DND-41 (cell line): Measurements from ENCODE around the gene MOV10L1.

Experiments
- ATAC-seq: fragments of 200-7000 bp; cut with Tn5 transposase; 3 replicates; pipeline ENCODE4 v1.9.1; 2021; ENCODE audit warnings: low read depth; ENCODE audit not compliant: insufficient read depth
- DNase-seq: peaks from one replicate; pipeline ENCODE4 v3.0.0-alpha.2; 2020
- H2AFZ ChIP-seq: 2 replicates; pipeline ENCODE4 v1.6.0; 2012; ENCODE audit warnings: low read depth, low read length
- H3K27ac ChIP-seq: 2 replicates; pipeline ENCODE4 v1.5.1; 2012; ENCODE audit warnings: low read length, inconsistent platforms
- H3K27me3 ChIP-seq: fragments of 200-600 bp; sonication (generic); 2 replicates; pipeline ENCODE4 v1.6.0; 2012; ENCODE audit warnings: low read length, mild to moderate bottlenecking, inconsistent platforms; ENCODE audit not compliant: insufficient read depth, poor library complexity
- H3K36me3 ChIP-seq: 2 replicates; pipeline ENCODE4 v1.5.1; 2012; ENCODE audit warnings: low read length, inconsistent platforms; ENCODE audit not compliant: insufficient read depth
- H3K4me1 ChIP-seq: 2 replicates; pipeline ENCODE4 v1.5.1; 2012; ENCODE audit warnings: mild to moderate bottlenecking, low read length; ENCODE audit not compliant: insufficient read depth
- H3K4me2 ChIP-seq: 2 replicates; pipeline ENCODE4 v1.6.0; 2012; ENCODE audit warnings: mild to moderate bottlenecking, moderate library complexity, low read length, inconsistent platforms; ENCODE audit not compliant: insufficient read depth
- H3K4me3 ChIP-seq, 2 experiments: fragments of 200-600 bp in 1 of 2; shearing (Covaris generic) in 1 of 2; 2 replicates each; pipeline ENCODE4 v1.5.1; 2012 to 2016; ENCODE audit warnings: inconsistent platforms in 2 of 2, low read length in 2 of 2, mild to moderate bottlenecking in 2 of 2, low read depth in 1 of 2, moderate library complexity in 1 of 2
- H3K79me2 ChIP-seq: 2 replicates; pipeline ENCODE4 v1.6.0; 2012; ENCODE audit warnings: low read length, inconsistent platforms; ENCODE audit not compliant: insufficient read depth
- H3K9ac ChIP-seq: 2 replicates; pipeline ENCODE4 v1.6.0; 2012; ENCODE audit warnings: low read depth, mild to moderate bottlenecking, inconsistent platforms, low read length, moderate library complexity
- H3K9me3 ChIP-seq: 2 replicates; pipeline ENCODE4 v1.5.1; 2012; ENCODE audit warnings: low read length, moderate library complexity, mild to moderate bottlenecking, inconsistent platforms; ENCODE audit not compliant: insufficient read depth, severe bottlenecking
- H4K20me1 ChIP-seq: 2 replicates; pipeline ENCODE4 v1.6.0; 2012; ENCODE audit warnings: low read length; ENCODE audit not compliant: insufficient read depth
- EZH2 ChIP-seq: IDR thresholded peaks from 3 replicates; pipeline ENCODE4 v1.6.1; 2012; ENCODE audit warnings: borderline replicate concordance, low read depth, mild to moderate bottlenecking, moderate library complexity, low read length, inconsistent platforms; ENCODE audit not compliant: severe bottlenecking
- TF ChIP-seq, protein P1 (sequence below): IDR thresholded peaks from 2 replicates; pipeline ENCODE4 v1.5.1; 2012; ENCODE audit warnings: borderline replicate concordance, low read length, moderate library complexity, mild to moderate bottlenecking; ENCODE audit not compliant: poor library complexity, severe bottlenecking; ENCODE audit errors: extremely low read depth

The MOV10L1 gene

DNA sequence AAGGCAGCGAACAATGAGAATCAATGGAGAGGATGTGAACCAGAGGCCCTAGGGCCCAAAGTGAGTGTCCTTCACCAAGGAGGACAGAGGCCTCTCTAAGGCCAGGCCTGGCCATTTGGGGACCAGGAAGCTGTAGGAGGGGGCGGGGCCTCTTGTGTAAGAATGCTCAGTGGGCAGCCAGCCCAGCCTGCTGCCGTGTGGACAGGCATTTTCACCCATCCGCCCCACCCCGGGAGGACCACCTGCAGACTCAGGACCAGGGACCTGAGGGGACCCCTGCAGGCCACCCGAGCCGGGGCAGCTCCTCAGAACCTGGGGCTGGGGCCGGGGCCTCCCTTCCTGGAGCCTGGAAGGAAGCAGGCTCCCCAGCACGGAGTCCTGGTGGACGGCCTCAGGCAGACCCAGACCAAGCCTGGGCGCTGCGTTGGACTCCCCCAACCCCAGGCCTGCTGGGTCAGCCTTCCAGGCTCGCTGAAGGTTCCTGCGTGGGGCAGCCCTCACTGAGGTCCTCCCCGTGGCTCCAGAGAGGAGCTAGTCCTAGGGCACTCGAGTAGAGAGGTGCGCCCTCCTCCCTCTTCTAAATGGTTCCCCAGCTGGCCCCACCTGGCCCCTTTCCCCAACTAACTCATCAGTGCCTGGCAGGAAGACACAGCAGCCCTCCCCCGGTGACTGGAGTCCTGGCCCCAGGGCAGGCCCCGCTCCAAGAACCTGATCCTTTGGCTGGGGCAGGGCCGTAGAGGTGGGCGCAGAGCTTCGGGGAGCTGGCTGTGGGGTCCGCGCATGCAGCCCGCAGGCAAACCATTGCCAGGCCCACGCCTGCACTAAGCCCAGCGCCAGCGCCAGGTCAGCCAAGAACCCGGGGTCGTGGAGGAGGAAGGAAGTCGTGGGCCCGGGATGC is 94.4 kb downstream of the MOV10L1 start:
- Histone ChIP-seq H3K4me1 (peaks cover 32% of the 10 kb centered on the region), H3K36me3 (peaks cover 11% of the 10 kb centered on the region), H3K79me2 (peaks cover 36% of the 10 kb centered on the region), H3K4me2 (no peak overlapping the region), H3K27me3 (no peaks in the 10 kb centered on the region), H3K9ac (no peak overlapping the region), H2AFZ (no peak overlapping the region), H3K27ac (no peak overlapping the region), H3K9me3 (no peaks in the 10 kb centered on the region), H4K20me1 (peaks cover 22% of the 10 kb centered on the region), H3K4me3 (no peak overlapping the region)
- DNase-seq (no peak), ATAC-seq (no peak)
- no peak for TF ChIP-seq EZH2
- TF ChIP-seq, protein P1, sequence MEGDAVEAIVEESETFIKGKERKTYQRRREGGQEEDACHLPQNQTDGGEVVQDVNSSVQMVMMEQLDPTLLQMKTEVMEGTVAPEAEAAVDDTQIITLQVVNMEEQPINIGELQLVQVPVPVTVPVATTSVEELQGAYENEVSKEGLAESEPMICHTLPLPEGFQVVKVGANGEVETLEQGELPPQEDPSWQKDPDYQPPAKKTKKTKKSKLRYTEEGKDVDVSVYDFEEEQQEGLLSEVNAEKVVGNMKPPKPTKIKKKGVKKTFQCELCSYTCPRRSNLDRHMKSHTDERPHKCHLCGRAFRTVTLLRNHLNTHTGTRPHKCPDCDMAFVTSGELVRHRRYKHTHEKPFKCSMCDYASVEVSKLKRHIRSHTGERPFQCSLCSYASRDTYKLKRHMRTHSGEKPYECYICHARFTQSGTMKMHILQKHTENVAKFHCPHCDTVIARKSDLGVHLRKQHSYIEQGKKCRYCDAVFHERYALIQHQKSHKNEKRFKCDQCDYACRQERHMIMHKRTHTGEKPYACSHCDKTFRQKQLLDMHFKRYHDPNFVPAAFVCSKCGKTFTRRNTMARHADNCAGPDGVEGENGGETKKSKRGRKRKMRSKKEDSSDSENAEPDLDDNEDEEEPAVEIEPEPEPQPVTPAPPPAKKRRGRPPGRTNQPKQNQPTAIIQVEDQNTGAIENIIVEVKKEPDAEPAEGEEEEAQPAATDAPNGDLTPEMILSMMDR, result no peak

DNA sequence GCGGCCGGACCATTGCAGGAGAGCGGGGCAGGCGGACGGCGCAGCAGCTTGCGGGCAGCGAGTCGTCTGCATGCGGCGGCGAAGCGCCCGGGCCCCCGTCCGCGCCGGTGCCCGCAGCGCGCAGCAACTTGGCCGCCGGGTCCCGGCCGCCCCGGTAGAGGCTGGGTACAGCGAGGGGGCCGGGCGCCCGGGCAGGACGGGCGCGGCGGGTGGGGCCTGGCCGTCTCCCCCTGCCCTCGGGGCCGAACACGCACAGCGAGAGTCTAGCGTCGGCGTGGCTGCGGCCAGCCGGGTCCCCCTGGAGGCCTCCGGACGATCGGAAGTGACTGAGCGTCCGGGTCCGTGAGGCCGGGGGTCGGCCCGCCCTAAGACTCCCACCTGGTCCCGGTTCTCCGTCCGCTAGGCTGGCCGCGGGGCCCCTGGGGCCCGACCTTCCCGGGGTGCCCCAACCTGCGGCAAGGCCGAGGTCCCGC is 95.1 kb downstream of the MOV10L1 start:
- DNase-seq (no peak), ATAC-seq (no peak)
- no peaks in the 10 kb centered on the region for H3K9me3 ChIP-seq
- peaks cover 15% of the 10 kb centered on the region for H3K36me3 ChIP-seq
- H3K27me3 ChIP-seq, result no peaks in the 10 kb centered on the region
- peaks cover 43% of the 10 kb centered on the region for H3K79me2 ChIP-seq
- peak overlapping the region; percentile 61 for H3K9ac ChIP-seq
- TF ChIP-seq, protein P1, result no peak
- TF ChIP-seq EZH2, result no peak
- peak overlapping the region; percentile 84 for H3K4me2 ChIP-seq
- peak overlapping the region; percentile 98 for H2AFZ ChIP-seq
- peak overlapping the region in 1 of 2 experiments; percentile 69; a peak in 2 of 4 replicates for H3K4me3 ChIP-seq
- H4K20me1 ChIP-seq, result peaks cover 29% of the 10 kb centered on the region
- H3K27ac ChIP-seq, result peak overlapping the region; percentile 92
- H3K4me1 ChIP-seq, result peaks cover 38% of the 10 kb centered on the region

DNA sequence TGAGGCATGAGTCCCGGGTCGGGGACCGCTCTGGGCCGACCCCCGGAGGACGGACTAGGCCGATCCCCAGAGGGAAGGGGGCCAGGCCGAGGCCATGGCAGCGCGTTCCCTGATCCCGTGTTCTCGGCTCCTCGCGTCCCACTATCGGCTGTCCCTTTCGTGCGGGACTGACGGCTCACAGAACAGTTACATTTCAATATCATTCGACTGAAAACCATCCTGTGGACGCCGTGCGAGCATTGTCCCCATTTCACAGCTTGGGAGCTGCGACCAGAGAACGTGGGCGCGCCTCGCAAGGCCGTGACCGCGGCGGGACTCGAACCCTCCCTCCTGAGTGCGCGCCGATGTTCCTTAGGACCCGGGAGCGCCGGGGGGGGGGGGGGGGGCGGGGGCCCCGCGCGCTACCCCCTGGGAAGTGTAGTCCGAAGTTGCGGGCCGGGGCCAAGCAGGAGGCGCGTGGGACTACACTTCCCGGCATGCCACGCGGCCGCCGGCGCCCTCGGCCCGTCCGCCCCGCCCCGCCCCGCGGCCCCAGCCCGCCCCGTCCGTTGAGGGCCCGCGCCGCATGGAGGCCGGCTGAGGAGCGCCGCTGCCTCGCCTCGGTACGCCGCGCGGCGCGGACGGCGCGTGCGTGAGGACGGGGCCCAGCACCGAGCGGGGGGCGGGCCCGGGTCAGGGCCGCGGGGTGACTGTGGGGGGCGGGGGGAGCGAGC is 95.7 kb downstream of the MOV10L1 start, which contains the start of gene TRABD:
TSS of gene TRABD (plus strand) at position 539 of the 713 bp plus-strand sequence. CDS start 7,148 bp downstream, outside the sequence.
- Histone ChIP-seq H3K79me2 (peaks cover 49% of the 10 kb centered on the region), H3K9ac (peak within 1 kb of the TSS; percentile 80), H3K4me3 (peak within 1 kb of the TSS; percentile 69 to 89; a peak in 3 of 4 replicates), H3K27ac (peak within 1 kb of the TSS; percentile 92), H3K27me3 (no peaks in the 10 kb centered on the region), H4K20me1 (peaks cover 35% of the 10 kb centered on the region), H3K9me3 (no peaks in the 10 kb centered on the region), H3K4me2 (peak within 1 kb of the TSS; percentile 90), H3K4me1 (peaks cover 44% of the 10 kb centered on the region), H3K36me3 (peaks cover 18% of the 10 kb centered on the region), H2AFZ (peak within 1 kb of the TSS; percentile 98)
- ATAC-seq (peak; percentile 87), DNase-seq (peak; percentile 90)
- no peak for TF ChIP-seq EZH2
- TF ChIP-seq, protein P1, result no peak
